ENCODE data around the gene CNOT8. TPM values are rescaled to one million over a fixed set of nuclear protein-coding genes. Genes with fewer than 3 reads are reported as not detected.
A peak's percentile ranks its signal among the peaks of the same experiment; 100 is the strongest.

CNOT8 gene
- total and polyA plus RNA-seq, 4 donors = 53.9 to 87.0 (median 68.7) TPM

DNA sequence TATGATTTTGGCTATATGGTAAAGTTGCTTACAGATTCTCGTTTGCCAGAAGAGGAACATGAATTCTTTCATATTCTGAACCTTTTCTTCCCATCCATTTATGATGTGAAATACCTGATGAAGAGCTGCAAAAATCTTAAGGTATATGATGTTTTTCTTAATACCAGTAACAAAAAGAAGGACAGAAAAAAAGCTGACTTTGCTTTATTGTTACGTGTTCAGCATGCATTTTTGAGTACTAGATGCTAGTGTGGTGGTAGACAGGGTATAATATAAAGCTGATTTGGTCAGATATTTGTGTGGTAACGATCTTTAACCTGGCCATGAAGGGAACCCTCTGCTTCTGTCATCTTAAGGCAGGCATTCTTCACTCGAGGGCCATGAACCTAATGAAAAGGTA is 13.3 kb downstream of the CNOT8 start:
- DNase-seq (no peak), ATAC-seq (ENCODE audit: insufficient read depth, low FRiP score) (no peak)
- no peaks in the 10 kb centered on the region for H3K27me3 ChIP-seq (ENCODE audit: control insufficient read depth in 3 of 3, insufficient read depth in 3 of 3, low read length in 2 of 3)
- no peaks in the 10 kb centered on the region for H3K9me3 ChIP-seq (ENCODE audit: control insufficient read depth in 4 of 4, insufficient read depth in 3 of 4, low read length in 3 of 4)
- no peaks in the 10 kb centered on the region for H3K4me1 ChIP-seq (ENCODE audit: control insufficient read depth in 5 of 5, insufficient read depth in 5 of 5, low read length in 5 of 5)
- 91 to 94% methylated on average over 4 of the region's 4 CpGs for WGBS, 2 donors
- peaks cover 31 to 45% (median 37%) of the 10 kb centered on the region in 4 donors for H3K36me3 ChIP-seq (ENCODE audit: control insufficient read depth in 4 of 4, insufficient read depth in 4 of 4, low read length in 4 of 4)
- no peak overlapping the region for H3K27ac ChIP-seq (ENCODE audit: low read depth in 1 of 2, low read length in 1 of 2)
- TF ChIP-seq, protein P1, sequence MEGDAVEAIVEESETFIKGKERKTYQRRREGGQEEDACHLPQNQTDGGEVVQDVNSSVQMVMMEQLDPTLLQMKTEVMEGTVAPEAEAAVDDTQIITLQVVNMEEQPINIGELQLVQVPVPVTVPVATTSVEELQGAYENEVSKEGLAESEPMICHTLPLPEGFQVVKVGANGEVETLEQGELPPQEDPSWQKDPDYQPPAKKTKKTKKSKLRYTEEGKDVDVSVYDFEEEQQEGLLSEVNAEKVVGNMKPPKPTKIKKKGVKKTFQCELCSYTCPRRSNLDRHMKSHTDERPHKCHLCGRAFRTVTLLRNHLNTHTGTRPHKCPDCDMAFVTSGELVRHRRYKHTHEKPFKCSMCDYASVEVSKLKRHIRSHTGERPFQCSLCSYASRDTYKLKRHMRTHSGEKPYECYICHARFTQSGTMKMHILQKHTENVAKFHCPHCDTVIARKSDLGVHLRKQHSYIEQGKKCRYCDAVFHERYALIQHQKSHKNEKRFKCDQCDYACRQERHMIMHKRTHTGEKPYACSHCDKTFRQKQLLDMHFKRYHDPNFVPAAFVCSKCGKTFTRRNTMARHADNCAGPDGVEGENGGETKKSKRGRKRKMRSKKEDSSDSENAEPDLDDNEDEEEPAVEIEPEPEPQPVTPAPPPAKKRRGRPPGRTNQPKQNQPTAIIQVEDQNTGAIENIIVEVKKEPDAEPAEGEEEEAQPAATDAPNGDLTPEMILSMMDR (IDR thresholded peaks at IDR 0.05; ENCODE audit: control extremely low read depth, extremely low read depth) = no peak
- no peak overlapping the region for H3K4me3 ChIP-seq
- no peak overlapping the region for H3K9ac ChIP-seq (ENCODE audit: insufficient read depth in 1 of 2, low read length in 2 of 2)

DNA sequence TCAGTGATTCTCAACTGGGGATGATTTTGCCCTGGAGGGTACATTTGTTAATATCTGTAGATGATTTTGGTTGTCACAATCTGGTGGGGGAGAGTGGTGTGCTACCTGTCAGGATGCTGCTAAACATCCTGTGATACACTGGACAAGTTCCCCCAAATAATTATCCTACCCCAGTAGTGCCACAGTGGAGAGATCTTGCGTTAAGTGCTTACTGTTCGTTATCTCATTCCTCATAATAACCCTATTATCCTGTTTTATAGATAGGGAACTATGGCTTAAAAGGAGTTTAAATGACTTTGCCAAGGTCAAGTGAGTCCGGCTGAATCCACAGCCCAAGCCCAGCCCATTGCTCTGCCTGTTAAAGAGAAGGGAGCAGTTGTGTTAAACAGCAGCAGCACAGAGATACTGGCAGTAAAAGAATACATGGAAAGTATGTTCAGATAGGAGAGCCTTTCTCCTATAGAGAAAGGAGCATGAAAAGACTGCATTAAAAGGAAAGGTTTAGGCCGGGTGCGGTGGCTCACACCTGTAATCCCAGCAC is 15.4 kb downstream of the CNOT8 start:
- no peak for DNase-seq
- ATAC-seq (ENCODE audit: insufficient read depth, low FRiP score) = no peak
- peaks cover 31 to 46% (median 36%) of the 10 kb centered on the region in 4 donors for H3K36me3 ChIP-seq (ENCODE audit: control insufficient read depth in 4 of 4, insufficient read depth in 4 of 4, low read length in 4 of 4)

DNA sequence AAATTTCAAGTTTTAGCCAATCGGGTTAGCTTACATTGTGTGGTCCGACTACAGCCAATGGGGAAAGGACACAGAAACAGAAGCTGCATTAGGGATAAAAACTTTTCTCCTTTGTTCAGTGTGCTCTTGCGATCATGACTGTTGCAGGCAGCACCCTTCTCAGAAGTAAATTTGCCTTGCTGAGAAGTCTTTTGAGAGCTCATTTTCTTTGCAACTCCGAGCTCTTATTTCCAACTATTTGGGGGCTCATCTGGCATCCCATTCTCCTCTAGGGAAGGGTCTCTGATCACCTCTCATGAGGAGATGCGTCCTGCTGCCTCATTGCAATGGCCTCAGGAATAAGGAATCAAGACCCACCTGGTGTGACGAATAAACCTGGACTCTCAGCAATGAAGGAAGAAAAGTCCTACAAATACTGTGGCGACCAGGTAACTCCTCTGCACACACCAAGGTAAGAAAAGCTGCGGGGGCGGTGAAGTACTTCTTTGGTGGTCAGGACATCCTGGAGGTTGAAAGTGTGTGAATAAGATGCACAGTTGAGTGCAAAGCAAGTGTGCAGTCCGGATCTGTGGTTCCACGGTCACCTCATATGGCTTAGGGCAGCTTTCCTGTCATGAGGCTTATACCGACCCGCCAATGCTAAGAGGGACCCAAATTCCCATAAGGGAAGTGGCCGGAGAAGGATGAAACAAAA is 20.4 kb downstream of the CNOT8 start:
- peaks cover 12 to 30% (median 19%) of the 10 kb centered on the region in 4 donors for H3K36me3 ChIP-seq (ENCODE audit: control insufficient read depth in 4 of 4, insufficient read depth in 4 of 4, low read length in 4 of 4)
- WGBS, 2 donors = 95 to 99% methylated on average over 14 of the region's 14 CpGs
- peaks cover 0 to 9% (median 3%) of the 10 kb centered on the region in 4 donors for H3K9me3 ChIP-seq (ENCODE audit: control insufficient read depth in 4 of 4, insufficient read depth in 3 of 4, low read length in 3 of 4)
- peaks cover 0 to 1% (median 0%) of the 10 kb centered on the region in 5 donors for H3K4me1 ChIP-seq (ENCODE audit: control insufficient read depth in 5 of 5, insufficient read depth in 5 of 5, low read length in 5 of 5)
- ATAC-seq (ENCODE audit: insufficient read depth, low FRiP score) (no peak), DNase-seq (no peak)
- H3K27ac ChIP-seq (ENCODE audit: low read depth in 1 of 2, low read length in 1 of 2) = no peak overlapping the region
- TF ChIP-seq, protein P1 (IDR thresholded peaks at IDR 0.05; ENCODE audit: control extremely low read depth, extremely low read depth) = no peak
- no peaks in the 10 kb centered on the region for H3K27me3 ChIP-seq (ENCODE audit: control insufficient read depth in 3 of 3, insufficient read depth in 3 of 3, low read length in 2 of 3)
- H3K4me3 ChIP-seq = no peak overlapping the region
- H3K9ac ChIP-seq (ENCODE audit: insufficient read depth in 1 of 2, low read length in 2 of 2) = no peak overlapping the region

More for the DNA sequence above, 15.4 kb downstream of the CNOT8 start:
- TF ChIP-seq, protein P1 (IDR thresholded peaks at IDR 0.05; ENCODE audit: control extremely low read depth, extremely low read depth) = no peak
- Histone ChIP-seq H3K27me3 (ENCODE audit: control insufficient read depth in 3 of 3, insufficient read depth in 3 of 3, low read length in 2 of 3) (no peaks in the 10 kb centered on the region), H3K27ac (ENCODE audit: low read depth in 1 of 2, low read length in 1 of 2) (peak overlapping the region in 1 of 2 donors; percentile 71), H3K9ac (ENCODE audit: insufficient read depth in 1 of 2, low read length in 2 of 2) (no peak overlapping the region), H3K4me1 (ENCODE audit: control insufficient read depth in 5 of 5, insufficient read depth in 5 of 5, low read length in 5 of 5) (no peaks in the 10 kb centered on the region), H3K9me3 (ENCODE audit: control insufficient read depth in 4 of 4, insufficient read depth in 3 of 4, low read length in 3 of 4) (peaks cover 0 to 5% (median 2%) of the 10 kb centered on the region in 4 donors), H3K4me3 (no peak overlapping the region)
- 77 to 90% methylated on average over 5 of the region's 5 CpGs for WGBS, 2 donors

Measured in lung (tissue), 12 donors.